H1 (cell line): ENCODE measurements around the gene GSTA2. TPM values are rescaled to one million over a fixed set of nuclear protein-coding genes. Genes with fewer than 3 reads are reported as not detected.

Source experiments
- ATF2 ChIP-seq: IDR thresholded peaks from 2 replicates; pipeline ENCODE4 v1.6.1; 2012; ENCODE audit warnings: low read length, inconsistent platforms
- CHD2 ChIP-seq: IDR thresholded peaks from 2 replicates; pipeline ENCODE4 v1.6.1; 2012; ENCODE audit warnings: low read length, improper control_type of control experiment
- CHD7 ChIP-seq: fragments of 300-600 bp; sonication (generic); IDR thresholded peaks from 2 replicates; pipeline ENCODE4 v1.7.1; 2012; ENCODE audit warnings: low read length, moderate library complexity, mild to moderate bottlenecking, inconsistent platforms; ENCODE audit not compliant: insufficient replicate concordance
- GTF2F1 ChIP-seq: IDR thresholded peaks from 2 replicates; pipeline ENCODE4 v1.6.1; 2012; ENCODE audit warnings: low read depth, low read length, improper control_type of control experiment, borderline replicate concordance
- JUND ChIP-seq: IDR thresholded peaks from 2 replicates; pipeline ENCODE4 v1.6.1; 2011; ENCODE audit warnings: mild to moderate bottlenecking, improper control_type of control experiment, low read length
- KDM1A ChIP-seq: fragments of 200-600, 300-600 bp; sonication (generic); IDR thresholded peaks from 2 replicates; pipeline ENCODE4 v1.7.1; 2016; ENCODE audit warnings: mild to moderate bottlenecking, low read length, borderline replicate concordance
- NRF1 ChIP-seq: IDR thresholded peaks from 2 replicates; pipeline ENCODE4 v1.6.1; 2011; ENCODE audit warnings: mild to moderate bottlenecking, low read depth, low read length, improper control_type of control experiment
- RFX5 ChIP-seq: IDR thresholded peaks from 2 replicates; pipeline ENCODE4 v1.6.1; 2011; ENCODE audit warnings: low read depth, low read length, improper control_type of control experiment, borderline replicate concordance
- SIX5 ChIP-seq: IDR thresholded peaks from 2 replicates; pipeline ENCODE4 v1.6.1; 2011; ENCODE audit warnings: mild to moderate bottlenecking, low read depth, low read length
- TAF7 ChIP-seq: optimal IDR thresholded peaks from 2 replicates; pipeline ENCODE3; 2011; ENCODE audit warnings: low read depth, mild to moderate bottlenecking, inconsistent platforms, low read length, moderate library complexity, borderline replicate concordance
- polyA plus RNA-seq, 7 experiments: library from polyadenylated mRNA; depleted of rRNA in 3 of 7; stranded (reverse) in 5 of 7; unstranded in 2 of 7; fragments of >200 nt in 5 of 7; fragments of 200-250 nt in 2 of 7; gene quantifications; 1 replicate in 5 of 7; 2 replicates in 1 of 7; 4 replicates in 1 of 7; pipeline versions ENCODE4 v1.2.1 to v1.2.3, GENCODE V29; 2011 to 2013; ENCODE audit warnings: missing spikeins in 2 of 7, mixed read lengths in 2 of 7
- total RNA-seq: library from RNA; stranded (reverse); fragmentation: NEBNext Ultra II Directional; extraction: Animal tissue kit (Norgen Biotek cat#: 25700); gene quantifications from 2 replicates; pipeline ENCODE4 v1.2.1, GENCODE V29; 2021

GSTA2 gene
- total and polyA plus RNA-seq, 2 of the 8 experiments (the other 6 are each of a cell fraction or from before 2014, with no cell fraction given) = 0.05 TPM; not detected in 1

- TF ChIP-seq CHD7 = no peak
- no peak for TF ChIP-seq KDM1A
- TF ChIP-seq JUND = no peak
- TF ChIP-seq NRF1 = no peak
- TF ChIP-seq ATF2 = no peak
- no peak for TF ChIP-seq RFX5
- TF ChIP-seq TAF7 = no peak
- no peak for TF ChIP-seq SIX5
- TF ChIP-seq CHD2 = no peak
- TF ChIP-seq GTF2F1 = no peak
These were observed 44.7 kb downstream of the GSTA2 start (continued) for GRCh38 chr6:52718550-52718949.
